Stomach (tissue), 4 donors: ENCODE results near the gene OBSCN.

Experiments used
- EP300 ChIP-seq: sonication (generic); formaldehyde crosslinking; IDR thresholded peaks from one replicate; pipeline ENCODE4 v1.6.1; 2017; ENCODE audit warnings: antibody characterized with exemption
- POLR2A ChIP-seq, 4 donors: fragments of 450-650 bp; IDR thresholded peaks; one replicate each; pipeline ENCODE4 v1.6.1; 2016; ENCODE audit warnings: antibody characterized with exemption in 4 of 4, control low read depth in 2 of 4, mild to moderate bottlenecking in 1 of 4, moderate library complexity in 1 of 4
- POLR2AphosphoS5 ChIP-seq, 3 donors: sonication (generic); formaldehyde crosslinking; IDR thresholded peaks; one replicate each; pipeline ENCODE4 v1.6.1; 2016; ENCODE audit warnings: antibody characterized with exemption in 3 of 3
- TF ChIP-seq, protein P1 (sequence below), 7 experiments: fragments of 450-650 bp in 4 of 7; fragments of 200-600 bp in 3 of 7; sonication (generic) in 3 of 7; IDR thresholded peaks; one replicate each; pipeline ENCODE4 v1.5.1; 2016 to 2019; ENCODE audit warnings: antibody characterized with exemption in 7 of 7, control low read depth in 2 of 7, mild to moderate bottlenecking in 1 of 7

DNA sequence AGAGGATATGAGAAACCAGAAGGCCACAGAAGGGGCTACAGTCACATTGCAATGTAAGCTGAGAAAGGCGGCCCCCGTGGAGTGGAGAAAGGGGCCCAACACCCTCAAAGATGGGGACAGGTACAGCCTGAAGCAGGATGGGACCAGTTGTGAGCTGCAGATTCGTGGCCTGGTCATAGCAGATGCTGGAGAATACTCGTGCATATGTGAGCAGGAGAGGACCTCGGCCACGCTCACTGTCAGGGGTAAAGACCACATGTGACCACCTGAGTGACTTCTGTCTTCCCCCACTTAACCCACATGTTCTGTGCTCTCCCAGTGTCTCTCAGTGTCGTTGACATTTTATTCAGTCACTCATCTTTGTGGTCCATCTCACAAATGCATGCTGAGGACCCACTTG lies 92.1 kb downstream of the OBSCN start:
- TF ChIP-seq, protein P1, sequence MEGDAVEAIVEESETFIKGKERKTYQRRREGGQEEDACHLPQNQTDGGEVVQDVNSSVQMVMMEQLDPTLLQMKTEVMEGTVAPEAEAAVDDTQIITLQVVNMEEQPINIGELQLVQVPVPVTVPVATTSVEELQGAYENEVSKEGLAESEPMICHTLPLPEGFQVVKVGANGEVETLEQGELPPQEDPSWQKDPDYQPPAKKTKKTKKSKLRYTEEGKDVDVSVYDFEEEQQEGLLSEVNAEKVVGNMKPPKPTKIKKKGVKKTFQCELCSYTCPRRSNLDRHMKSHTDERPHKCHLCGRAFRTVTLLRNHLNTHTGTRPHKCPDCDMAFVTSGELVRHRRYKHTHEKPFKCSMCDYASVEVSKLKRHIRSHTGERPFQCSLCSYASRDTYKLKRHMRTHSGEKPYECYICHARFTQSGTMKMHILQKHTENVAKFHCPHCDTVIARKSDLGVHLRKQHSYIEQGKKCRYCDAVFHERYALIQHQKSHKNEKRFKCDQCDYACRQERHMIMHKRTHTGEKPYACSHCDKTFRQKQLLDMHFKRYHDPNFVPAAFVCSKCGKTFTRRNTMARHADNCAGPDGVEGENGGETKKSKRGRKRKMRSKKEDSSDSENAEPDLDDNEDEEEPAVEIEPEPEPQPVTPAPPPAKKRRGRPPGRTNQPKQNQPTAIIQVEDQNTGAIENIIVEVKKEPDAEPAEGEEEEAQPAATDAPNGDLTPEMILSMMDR (IDR thresholded peaks at IDR 0.05): no peak
- TF ChIP-seq POLR2AphosphoS5 (IDR thresholded peaks at IDR 0.05): no peak
- no peak for TF ChIP-seq POLR2A (IDR thresholded peaks at IDR 0.05)
- TF ChIP-seq EP300: no peak
